Stimulated activated CD8-positive, alpha-beta memory T cell treated with anti-CD3 and anti-CD28 coated beads, Interleukin-15, amount 100 ng/mL, for 48 hours (primary cell): ENCODE measurements around the gene OR6C1.
"Not testable (repeated sequence)": the region's sequence is repeated elsewhere in the genome, so short reads cannot be mapped to it uniquely, and the experiment has no call there.

Experiments used
- DNase-seq, 2 donors: peaks; one replicate each; pipeline ENCODE4 v3.0.0-alpha.2; 2020; ENCODE audit warnings: low read depth in 2 of 2

Gene OR6C1

DNA sequence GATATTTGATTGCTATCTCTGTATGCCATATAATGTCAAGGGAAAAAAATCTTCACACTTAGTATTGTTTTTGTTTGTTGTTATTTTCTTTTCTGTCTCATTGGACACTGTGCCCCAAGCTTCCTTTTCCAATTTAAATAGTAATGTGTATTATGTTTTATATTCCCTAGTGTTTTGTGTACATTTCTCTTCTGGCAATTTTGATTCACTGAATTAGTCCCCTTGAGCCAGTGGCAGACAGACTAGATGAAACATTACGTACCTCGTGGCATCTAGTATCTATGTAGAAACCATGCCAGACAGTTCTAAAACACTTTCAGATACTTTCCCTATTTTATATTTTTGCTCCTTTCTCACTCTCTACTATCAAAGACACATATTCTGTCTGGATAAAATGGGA lies at the start of gene OR6C1:
Gene OR6C1 (plus strand): TSS at position 301 of the 400 bp plus-strand sequence. CDS start 6,257 bp downstream, outside the sequence.
- no peak for DNase-seq

DNA sequence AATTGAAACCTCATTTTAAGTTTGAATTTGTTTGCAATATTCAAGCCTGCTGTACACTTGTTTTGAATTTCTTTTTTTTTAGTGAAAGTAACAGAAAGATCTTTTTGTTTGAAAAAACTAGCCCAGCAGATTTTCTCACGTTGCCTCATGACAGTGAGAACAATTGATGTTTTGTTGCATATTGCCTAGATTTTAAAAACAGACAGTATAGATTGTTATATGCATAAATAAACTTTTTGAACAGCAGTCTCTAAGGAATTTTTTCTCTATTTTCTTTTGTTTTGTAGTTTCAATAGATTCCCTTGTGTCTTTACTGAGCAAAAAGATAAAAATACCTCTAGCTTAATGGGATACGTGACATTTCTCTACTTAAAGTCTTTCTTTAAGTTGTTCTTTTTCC lies 33.2 kb upstream of the OR6C1 start:
- no peak for DNase-seq

DNA sequence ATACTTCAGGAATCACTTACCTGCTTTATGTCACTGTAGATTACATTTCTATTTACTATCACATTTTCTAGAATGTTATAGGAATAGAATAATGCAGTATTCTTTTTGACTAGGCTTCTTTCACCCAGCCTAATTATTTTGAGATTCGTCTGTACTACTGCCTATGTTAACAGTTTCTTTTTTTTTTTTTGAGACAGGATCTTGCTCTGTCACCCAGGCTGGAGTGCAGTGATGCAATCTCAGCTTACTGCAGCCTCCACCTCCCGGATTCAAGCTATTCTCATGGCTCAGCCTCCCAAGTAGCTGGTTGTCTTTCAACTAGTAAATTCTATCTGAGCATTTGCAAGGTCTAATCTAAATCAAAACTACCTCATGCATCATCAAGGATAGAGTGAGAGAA lies 24.1 kb upstream of the OR6C1 start:
- no peak for DNase-seq

DNA sequence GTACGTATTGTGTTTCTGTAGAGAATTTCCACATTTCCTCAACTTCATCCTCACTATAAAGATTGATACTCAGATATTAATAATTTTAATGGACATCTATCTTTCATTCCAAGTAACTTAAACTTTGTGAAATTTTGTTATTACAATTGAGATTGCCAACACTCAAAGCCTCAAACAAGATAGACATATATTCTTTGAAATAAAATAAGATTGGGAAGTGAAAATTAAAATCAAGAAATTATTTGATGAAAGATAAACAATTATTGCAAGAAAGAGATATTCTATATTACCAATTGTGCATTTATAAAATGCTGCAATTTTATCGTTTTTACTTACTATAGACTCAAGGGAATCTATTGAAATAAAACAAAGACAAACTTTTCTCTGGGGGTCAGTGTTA lies 17.7 kb upstream of the OR6C1 start, which contains the start of gene OR6C6:
Gene OR6C6 (minus strand): TSS at position 101 of the 400 bp plus-strand sequence. CDS start 1,337 bp downstream, outside the sequence.
- no peak for DNase-seq

DNA sequence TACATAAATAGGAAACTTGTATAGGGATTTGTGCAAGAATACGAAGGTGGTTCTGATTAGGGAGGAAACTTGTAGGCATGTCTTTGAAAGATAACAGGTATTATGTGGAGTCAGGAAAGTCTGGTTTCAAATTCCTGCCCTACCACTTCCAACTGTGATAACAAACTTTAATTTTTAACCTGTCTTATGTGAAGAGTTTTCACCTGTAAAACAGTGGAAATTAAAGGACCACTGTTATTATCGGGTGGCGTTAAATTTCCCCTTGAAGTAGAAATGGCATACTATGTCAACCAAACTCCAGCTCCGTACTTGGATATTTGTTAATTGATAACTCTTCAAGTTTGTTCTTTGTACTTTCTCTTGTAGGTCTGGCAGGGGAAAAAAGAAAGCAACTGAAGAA lies 6.1 kb downstream of the OR6C1 start:
- no peak for DNase-seq

DNA sequence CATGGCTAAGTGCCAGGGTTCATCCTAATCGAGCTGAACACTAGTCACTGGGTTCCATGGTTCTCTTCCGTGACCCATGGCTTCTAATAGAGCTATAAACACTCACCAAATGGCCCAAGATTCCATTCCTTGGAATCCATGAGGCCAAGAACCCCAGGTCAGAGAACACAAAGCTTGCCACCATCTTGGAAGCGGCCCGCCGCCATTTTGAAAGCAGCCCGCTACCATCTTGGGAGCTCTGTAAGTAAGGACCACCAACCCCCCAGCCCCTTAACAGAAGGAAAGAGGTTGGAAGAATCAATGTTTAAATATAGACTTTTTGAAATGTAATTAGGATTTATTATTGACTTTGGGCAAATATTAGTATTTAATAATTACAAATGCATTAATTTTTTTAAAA lies 11.7 kb downstream of the OR6C1 start:
- DNase-seq: not testable (repeated sequence)

DNA sequence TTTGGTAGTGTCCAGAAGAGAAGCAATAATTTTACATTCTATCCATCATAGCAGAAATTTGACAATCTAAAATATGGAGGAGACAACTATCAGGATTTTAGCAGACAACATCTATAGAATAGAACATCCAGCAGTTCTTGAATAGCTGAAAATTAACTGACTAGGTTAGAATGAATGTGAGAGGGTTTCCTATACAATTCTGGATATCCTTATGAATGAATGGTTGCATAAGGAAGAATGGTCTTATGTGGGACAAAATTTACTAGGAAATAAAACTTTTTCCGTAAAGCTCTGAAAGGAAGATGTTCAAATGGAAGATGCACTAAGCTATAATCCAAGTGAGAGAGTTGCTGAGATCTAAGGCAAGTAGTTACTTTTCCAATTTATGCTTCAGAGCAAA lies 16.3 kb downstream of the OR6C1 start, which contains the start of gene OR6C3:
Gene OR6C3 (plus strand): TSS at position 301 of the 400 bp plus-strand sequence. CDS start 955 bp downstream, outside the sequence.
- DNase-seq: no peak

DNA sequence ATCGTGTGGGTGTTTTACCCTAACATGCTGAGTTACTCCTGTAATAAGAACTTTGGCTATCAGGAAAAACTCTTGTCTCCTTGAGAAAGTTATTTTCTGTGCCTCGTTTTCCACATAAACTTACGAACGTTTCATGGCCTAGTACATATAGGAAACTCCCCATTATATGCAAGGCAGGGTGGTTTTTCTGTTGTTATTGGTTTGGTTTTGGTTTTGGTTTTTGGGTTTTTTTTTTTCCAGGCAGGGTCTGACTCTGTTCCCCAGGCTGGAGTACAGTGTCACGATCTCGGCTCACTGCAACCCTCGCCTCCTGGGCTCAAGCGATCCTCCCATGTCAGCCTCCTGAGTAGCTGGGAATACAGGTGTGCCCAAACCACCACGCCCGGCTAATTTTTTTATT lies 21.9 kb downstream of the OR6C1 start:
- no peak for DNase-seq

DNA sequence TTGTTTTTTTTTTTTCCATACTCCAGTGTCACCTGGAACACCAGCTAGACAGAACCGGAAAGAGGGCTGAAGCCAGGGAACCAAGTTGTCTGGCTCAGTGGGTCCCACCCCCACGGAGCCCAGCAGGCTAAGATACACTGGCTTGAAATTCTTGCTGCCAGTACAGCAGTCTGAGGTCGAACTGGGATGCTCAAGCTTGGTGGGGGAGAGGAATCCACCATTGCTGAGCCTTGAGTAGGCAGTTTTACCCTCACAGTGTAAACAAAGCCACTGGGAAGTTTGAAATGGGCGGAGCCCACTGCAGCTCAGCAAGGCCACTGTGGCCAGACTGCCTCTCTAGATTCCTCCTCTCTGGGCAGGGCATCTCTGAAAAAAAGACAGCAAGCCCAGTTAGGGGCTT lies 41.2 kb downstream of the OR6C1 start:
- DNase-seq: not testable (repeated sequence)

DNA sequence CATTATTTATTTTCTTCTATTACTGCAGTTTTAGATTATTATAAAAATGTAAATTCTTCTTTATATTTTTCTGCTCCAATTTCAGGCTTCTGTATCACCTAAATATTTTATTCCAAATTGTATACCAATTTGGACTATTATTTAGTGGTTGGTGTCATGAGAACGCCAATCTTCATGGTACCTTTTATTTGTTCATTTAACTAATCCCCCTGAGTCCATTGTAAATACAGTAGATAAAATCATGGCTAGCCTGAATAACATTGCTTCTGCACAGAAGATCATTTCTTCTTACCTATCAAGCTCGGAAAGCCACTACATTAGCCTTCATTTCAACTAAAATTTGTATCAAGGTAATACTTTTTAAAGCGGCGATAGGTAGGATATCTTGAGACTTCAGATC lies 48.5 kb downstream of the OR6C1 start, which contains the start of gene OR6C75:
Gene OR6C75 (plus strand): TSS at position 301 of the 400 bp plus-strand sequence. CDS start 2,136 bp downstream, outside the sequence.
- no peak for DNase-seq

DNA sequence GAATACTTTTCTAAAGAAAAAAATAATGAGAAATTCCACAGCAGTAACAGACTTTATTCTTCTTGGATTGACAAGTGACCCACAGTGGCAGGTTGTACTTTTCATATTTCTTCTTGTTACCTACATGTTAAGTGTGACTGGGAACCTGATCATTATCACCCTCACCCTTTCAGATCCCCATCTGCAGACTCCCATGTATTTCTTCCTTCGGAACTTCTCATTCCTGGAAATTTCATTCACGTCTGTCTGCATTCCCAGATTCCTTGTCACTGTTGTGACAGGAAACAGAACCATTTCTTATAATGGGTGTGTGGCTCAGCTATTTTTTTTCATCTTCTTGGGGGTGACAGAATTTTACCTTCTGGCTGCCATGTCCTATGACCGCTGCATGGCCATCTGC lies 50.9 kb downstream of the OR6C1 start:
- DNase-seq: no peak
